Ammon's horn (tissue), 1 donor: ENCODE results near the gene UBR3.
"Not testable (repeated sequence)": the region's sequence is repeated elsewhere in the genome, so short reads cannot be mapped to it uniquely, and the experiment has no call there.

Experiments used
- DNase-seq: peaks from one replicate; pipeline ENCODE4 v3.0.0-alpha.2; 2016; ENCODE audit warnings: low spot score

Gene UBR3

GRCh38 chr2:170106102-170106840 lies 279.0 kb downstream of the UBR3 start:
- DNase-seq = no peak

GRCh38 chr2:170113168-170113894 lies 286.1 kb downstream of the UBR3 start:
- DNase-seq = no peak

GRCh38 chr2:170115501-170116229 lies 288.4 kb downstream of the UBR3 start:
- no peak for DNase-seq

GRCh38 chr2:170118641-170119040 lies 291.4 kb downstream of the UBR3 start:
- no peak for DNase-seq

GRCh38 chr2:170119326-170119725 lies 292.1 kb downstream of the UBR3 start:
- not testable (repeated sequence) for DNase-seq

- DNase-seq = no peak
Observed at GRCh38 chr2:170121689-170122088, 294.4 kb downstream of the UBR3 start.

GRCh38 chr2:170122883-170123547 lies 295.8 kb downstream of the UBR3 start:
- DNase-seq = no peak

GRCh38 chr2:170123593-170123992 lies 296.3 kb downstream of the UBR3 start:
- no peak for DNase-seq

GRCh38 chr2:170126138-170126728 lies 299.0 kb downstream of the UBR3 start:
- DNase-seq = not testable (repeated sequence)
